ENCODE data around the gene ANKIB1. TPM values are rescaled to one million over a fixed set of nuclear protein-coding genes. Genes with fewer than 3 reads are reported as not detected.

ANKIB1 gene
- total and polyA plus RNA-seq, 9 of the 15 experiments (the other 6 are each of a cell fraction or from before 2014, with no cell fraction given) = 5.9 to 25.2 (median 16.1) TPM

DNA sequence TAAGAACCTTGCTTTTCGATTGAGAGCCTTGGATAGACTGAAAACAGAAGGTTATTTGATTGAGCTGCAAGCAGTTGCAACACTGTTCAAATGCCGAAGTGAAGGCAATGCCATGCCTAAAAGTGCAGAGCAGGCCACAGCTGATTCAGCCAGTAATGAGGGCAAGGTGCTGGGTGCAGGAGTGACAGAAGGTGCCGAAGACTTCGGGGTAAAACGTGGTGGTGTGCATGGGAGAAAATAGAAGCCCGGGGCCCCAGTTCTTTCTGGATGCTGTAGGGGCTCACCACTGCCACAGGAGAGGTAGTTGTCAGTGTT is 157.9 kb downstream of the ANKIB1 start (continued):
- no peak for TF ChIP-seq ZNF717 (CRISPR knock-in tag; IDR thresholded peaks at IDR 0.05)
- TF ChIP-seq CAMTA2 (CRISPR knock-in tag; conservative IDR thresholded peaks at IDR 0.05) = no peak
- no peak for TF ChIP-seq ZNF41 (CRISPR knock-in tag; conservative IDR thresholded peaks at IDR 0.05)

GRCh38 chr7:92404170-92404614 is 158.4 kb downstream of the ANKIB1 start:
- in situ Hi-C loops (cut with MboI) = no loop called here
- H3K9me1 ChIP-seq (ENCODE audit: control insufficient read depth, insufficient read depth, low read length) = no peaks in the 10 kb centered on the region
- no peak overlapping the region for H3K27ac ChIP-seq (ENCODE audit: extremely low read depth, low read depth, low read length)
- BruUV-seq (replicated peaks) = no TSS peak
- H3K4me2 ChIP-seq (ENCODE audit: insufficient read depth, low read length) = no peak overlapping the region
- intact Hi-C loops (cut with micrococcal nuclease) = loop anchor here (5.0 to 10.0 kb wide), 2 partner anchors 159 to 522 kb away; partner anchors contain the start of genes ANKIB1, KRIT1 and MTERF1
- 72% methylated on average over 6 of the region's 6 CpGs for WGBS (ENCODE audit: insufficient coverage, low coverage, missing lambda C conversion rate)
- ChIA-PET POLR2A (interaction anchor here (0.7 to 1.3 kb wide), 2 partner anchors 13 to 15 kb away, joined by 3 to 4 read pairs; no protein-coding TSS in a partner anchor), CTCF (ENCODE audit: low intra/inter-chr PET ratio) (no interaction called here)
- FAIRE-seq (no peak), DNase-seq (ENCODE audit: extremely low read depth in 1 of 4, low spot score in 3 of 4) (peak in 1 of 4 experiments; percentile 18), ATAC-seq (peak; percentile 74)
- peaks cover 10% of the 10 kb centered on the region; the same call in 1 of the 3 replicates for H3K36me3 ChIP-seq (ENCODE audit: control insufficient read depth, insufficient read depth, low read length)
- H3K9me3 ChIP-seq (replicated peaks; ENCODE audit: control insufficient read depth, insufficient read depth, low read depth, low read length) = no peaks in the 10 kb centered on the region
- H3K79me2 ChIP-seq (ENCODE audit: control insufficient read depth, insufficient read depth, low read length) = no peaks in the 10 kb centered on the region
- H3K4me3 ChIP-seq = no peak overlapping the region
- no peak overlapping the region for H3K9ac ChIP-seq (ENCODE audit: insufficient read depth in 1 of 2, low read depth in 2 of 2, low read length in 2 of 2)
- H4K20me1 ChIP-seq (replicated peaks; ENCODE audit: control insufficient read depth, insufficient read depth, low read length) = no peaks in the 10 kb centered on the region
- H2AFZ ChIP-seq (ENCODE audit: low read depth, low read length) = no peak overlapping the region
- no peaks in the 10 kb centered on the region for H3K27me3 ChIP-seq (ENCODE audit: control insufficient read depth in 2 of 2, insufficient read depth in 2 of 2, low read length in 2 of 2)
- no peaks in the 10 kb centered on the region for H3K4me1 ChIP-seq (replicated peaks in 1 of 2; ENCODE audit: control insufficient read depth in 2 of 2, insufficient read depth in 2 of 2, low read length in 2 of 2)
- TF ChIP-seq FOXJ3 (CRISPR knock-in tag; IDR thresholded peaks at IDR 0.05) (no peak), MAFK (IDR thresholded peaks at IDR 0.05; ENCODE audit: low read length) (0 out of 2 replicates have a peak, but pooled peaks have one; percentile 7), MAFF (IDR thresholded peaks at IDR 0.05; ENCODE audit: low read length) (no peak), MAFG (tag; conservative IDR thresholded peaks at IDR 0.05) (peak; percentile 26; the same call in 1 of the 2 replicates), REST (IDR thresholded peaks at IDR 0.05; ENCODE audit: borderline replicate concordance) (peak; percentile 32; the same call in 1 of the 2 replicates), REST (CRISPR knock-in tag; IDR thresholded peaks at IDR 0.05; ENCODE audit: low read depth) (no peak), ZFP1 (CRISPR knock-in tag; IDR thresholded peaks at IDR 0.05) (no peak), RAD21 (CRISPR knock-in tag; conservative IDR thresholded peaks at IDR 0.05 in 1 of 2, IDR thresholded peaks at IDR 0.05 in 1 of 2) (peak in 1 of 2 experiments; percentile 54; a peak in 2 of 4 replicates), CREB3 (tag; conservative IDR thresholded peaks at IDR 0.05; ENCODE audit: low read depth) (no peak), CCAR2 (IDR thresholded peaks at IDR 0.05; ENCODE audit: low read depth, low read length) (no peak), ELF1 (tag; IDR thresholded peaks at IDR 0.05) (no peak)

Measured in K562 (cell line).